Measurements from ENCODE around the gene CHL1.

Gene CHL1

DNA sequence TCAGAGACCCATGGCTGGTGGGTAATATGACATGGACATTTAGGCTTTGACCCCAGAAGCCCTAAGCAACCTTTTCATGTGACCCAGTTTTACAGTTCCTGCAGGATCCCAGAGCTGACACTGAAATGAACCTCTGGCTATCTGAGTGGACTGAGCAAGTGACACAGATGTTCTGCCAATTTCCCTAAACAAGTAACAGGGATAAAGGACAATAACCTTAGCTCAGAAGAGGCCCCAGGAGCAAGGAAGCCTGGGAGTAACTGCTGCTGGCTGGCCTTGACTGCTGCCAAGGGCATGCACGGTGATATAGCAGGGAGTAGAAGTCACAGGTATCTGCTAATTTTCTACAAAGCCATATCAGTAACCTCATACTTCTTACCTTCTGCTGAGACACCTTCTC, 177.9 kb downstream of the CHL1 start:
- TF ChIP-seq EZH2 (IDR thresholded peaks at IDR 0.05; ENCODE audit: borderline replicate concordance, low read depth, low read length, severe bottlenecking) = no peak
- TF ChIP-seq, protein P1, sequence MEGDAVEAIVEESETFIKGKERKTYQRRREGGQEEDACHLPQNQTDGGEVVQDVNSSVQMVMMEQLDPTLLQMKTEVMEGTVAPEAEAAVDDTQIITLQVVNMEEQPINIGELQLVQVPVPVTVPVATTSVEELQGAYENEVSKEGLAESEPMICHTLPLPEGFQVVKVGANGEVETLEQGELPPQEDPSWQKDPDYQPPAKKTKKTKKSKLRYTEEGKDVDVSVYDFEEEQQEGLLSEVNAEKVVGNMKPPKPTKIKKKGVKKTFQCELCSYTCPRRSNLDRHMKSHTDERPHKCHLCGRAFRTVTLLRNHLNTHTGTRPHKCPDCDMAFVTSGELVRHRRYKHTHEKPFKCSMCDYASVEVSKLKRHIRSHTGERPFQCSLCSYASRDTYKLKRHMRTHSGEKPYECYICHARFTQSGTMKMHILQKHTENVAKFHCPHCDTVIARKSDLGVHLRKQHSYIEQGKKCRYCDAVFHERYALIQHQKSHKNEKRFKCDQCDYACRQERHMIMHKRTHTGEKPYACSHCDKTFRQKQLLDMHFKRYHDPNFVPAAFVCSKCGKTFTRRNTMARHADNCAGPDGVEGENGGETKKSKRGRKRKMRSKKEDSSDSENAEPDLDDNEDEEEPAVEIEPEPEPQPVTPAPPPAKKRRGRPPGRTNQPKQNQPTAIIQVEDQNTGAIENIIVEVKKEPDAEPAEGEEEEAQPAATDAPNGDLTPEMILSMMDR (IDR thresholded peaks at IDR 0.05; ENCODE audit: borderline replicate concordance, extremely low read depth, low read length, poor library complexity, severe bottlenecking) = no peak
- no peak overlapping the region for H3K4me3 ChIP-seq (ENCODE audit: low read depth in 1 of 2, low read length in 2 of 2)
- ATAC-seq (ENCODE audit: insufficient read depth, low read depth) = no peak

DNA sequence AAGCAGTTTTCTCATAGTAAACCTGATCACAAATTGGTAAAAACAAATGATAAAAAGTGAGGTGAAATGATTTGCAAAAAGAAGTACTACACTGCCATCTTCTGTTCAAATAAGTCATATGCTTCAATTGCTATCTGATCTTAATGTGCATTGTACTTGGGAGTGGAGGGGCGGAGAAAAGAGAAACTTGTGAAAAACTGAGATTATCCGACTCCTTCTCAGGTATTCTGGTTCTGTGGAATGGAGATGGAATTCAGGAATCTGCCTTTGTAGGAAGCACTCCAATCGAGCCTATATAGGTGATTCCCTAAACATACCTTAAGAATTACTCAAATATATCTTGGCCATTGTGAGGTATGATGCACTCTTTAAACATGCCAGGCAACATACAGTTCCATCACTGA, 180.6 kb downstream of the CHL1 start:
- no peaks in the 10 kb centered on the region for H3K4me1 ChIP-seq (ENCODE audit: insufficient read depth, low read length)
- H3K79me2 ChIP-seq (ENCODE audit: insufficient read depth, low read length) = no peaks in the 10 kb centered on the region
- ATAC-seq (ENCODE audit: insufficient read depth, low read depth) (peak; percentile 53; the same call in 1 of the 3 replicates), DNase-seq (no peak)
- H3K4me3 ChIP-seq (ENCODE audit: low read depth in 1 of 2, low read length in 2 of 2) = no peak overlapping the region
- no peak overlapping the region for H2AFZ ChIP-seq (ENCODE audit: low read depth, low read length)
- no peak overlapping the region for H3K4me2 ChIP-seq (ENCODE audit: insufficient read depth, low read length)
- no peaks in the 10 kb centered on the region for H3K36me3 ChIP-seq (ENCODE audit: insufficient read depth, low read length)
- H3K9me3 ChIP-seq (ENCODE audit: insufficient read depth, low read length, severe bottlenecking) = no peaks in the 10 kb centered on the region
- H3K27me3 ChIP-seq (ENCODE audit: insufficient read depth, low read length, poor library complexity) = no peaks in the 10 kb centered on the region
- no peak overlapping the region for H3K27ac ChIP-seq (ENCODE audit: low read length)
- TF ChIP-seq, protein P1 (IDR thresholded peaks at IDR 0.05; ENCODE audit: borderline replicate concordance, extremely low read depth, low read length, poor library complexity, severe bottlenecking) = peak; percentile 62
- no peak for TF ChIP-seq EZH2 (IDR thresholded peaks at IDR 0.05; ENCODE audit: borderline replicate concordance, low read depth, low read length, severe bottlenecking)
- no peaks in the 10 kb centered on the region for H4K20me1 ChIP-seq (ENCODE audit: insufficient read depth, low read length)
- no peak overlapping the region for H3K9ac ChIP-seq (ENCODE audit: low read depth, low read length)

More for the DNA sequence above, 177.9 kb downstream of the CHL1 start:
- no peak overlapping the region for H3K9ac ChIP-seq (ENCODE audit: low read depth, low read length)
- no peak overlapping the region for H3K27ac ChIP-seq (ENCODE audit: low read length)
- H3K9me3 ChIP-seq (ENCODE audit: insufficient read depth, low read length, severe bottlenecking) = no peaks in the 10 kb centered on the region
- no peak for DNase-seq
- H3K27me3 ChIP-seq (ENCODE audit: insufficient read depth, low read length, poor library complexity) = no peaks in the 10 kb centered on the region
- H2AFZ ChIP-seq (ENCODE audit: low read depth, low read length) = no peak overlapping the region
- H3K4me2 ChIP-seq (ENCODE audit: insufficient read depth, low read length) = no peak overlapping the region
- no peaks in the 10 kb centered on the region for H4K20me1 ChIP-seq (ENCODE audit: insufficient read depth, low read length)
- no peaks in the 10 kb centered on the region for H3K79me2 ChIP-seq (ENCODE audit: insufficient read depth, low read length)
- no peaks in the 10 kb centered on the region for H3K4me1 ChIP-seq (ENCODE audit: insufficient read depth, low read length)
- no peaks in the 10 kb centered on the region for H3K36me3 ChIP-seq (ENCODE audit: insufficient read depth, low read length)

DNA sequence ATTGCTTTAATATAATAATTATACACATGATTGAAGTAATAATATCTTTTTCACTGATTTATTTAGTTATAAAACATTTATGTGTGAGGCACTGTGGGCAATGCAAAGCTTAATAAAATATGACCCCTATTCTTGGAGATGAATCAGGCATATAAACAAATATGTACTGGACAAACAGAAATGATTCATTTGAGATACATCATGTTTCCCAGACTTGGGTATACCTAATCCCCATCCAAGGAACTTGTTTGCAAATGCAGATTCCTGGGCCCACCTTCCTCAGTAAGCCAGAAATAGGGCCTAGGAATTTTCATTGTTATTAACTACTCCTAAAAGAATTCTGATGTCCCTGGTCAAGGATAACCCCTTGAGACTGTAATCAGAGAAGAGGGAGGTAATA, 184.2 kb downstream of the CHL1 start:
- ATAC-seq (ENCODE audit: insufficient read depth, low read depth) (no peak), DNase-seq (no peak)
- Histone ChIP-seq H3K9me3 (ENCODE audit: insufficient read depth, low read length, severe bottlenecking) (no peaks in the 10 kb centered on the region), H3K27me3 (ENCODE audit: insufficient read depth, low read length, poor library complexity) (no peaks in the 10 kb centered on the region), H3K4me3 (ENCODE audit: low read depth in 1 of 2, low read length in 2 of 2) (no peak overlapping the region), H3K79me2 (ENCODE audit: insufficient read depth, low read length) (no peaks in the 10 kb centered on the region), H3K9ac (ENCODE audit: low read depth, low read length) (no peak overlapping the region), H3K27ac (ENCODE audit: low read length) (no peak overlapping the region), H4K20me1 (ENCODE audit: insufficient read depth, low read length) (no peaks in the 10 kb centered on the region), H3K4me1 (ENCODE audit: insufficient read depth, low read length) (no peaks in the 10 kb centered on the region), H2AFZ (ENCODE audit: low read depth, low read length) (no peak overlapping the region), H3K36me3 (ENCODE audit: insufficient read depth, low read length) (no peaks in the 10 kb centered on the region), H3K4me2 (ENCODE audit: insufficient read depth, low read length) (no peak overlapping the region)
- TF ChIP-seq EZH2 (IDR thresholded peaks at IDR 0.05; ENCODE audit: borderline replicate concordance, low read depth, low read length, severe bottlenecking) = no peak
- TF ChIP-seq, protein P1 (IDR thresholded peaks at IDR 0.05; ENCODE audit: borderline replicate concordance, extremely low read depth, low read length, poor library complexity, severe bottlenecking) = no peak

DNA sequence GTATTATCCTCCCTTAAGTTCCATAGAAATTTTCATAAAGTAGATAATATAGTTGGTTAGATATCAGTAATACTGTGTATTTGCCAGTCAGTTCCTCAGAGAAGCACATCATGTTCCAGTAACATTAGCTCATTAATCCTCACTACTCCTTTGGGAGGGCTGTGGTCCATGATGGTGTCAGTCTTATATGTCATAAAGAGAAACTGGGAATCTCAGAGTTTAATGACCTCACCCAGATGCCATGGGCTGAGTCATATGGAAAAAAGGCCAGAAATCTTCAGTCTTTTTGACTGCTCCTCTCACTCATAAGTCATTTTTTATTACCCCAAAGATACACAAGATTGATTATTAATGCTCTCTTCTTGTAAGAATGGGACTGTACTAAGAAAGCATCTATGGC, 188.6 kb downstream of the CHL1 start:
- H3K27ac ChIP-seq (ENCODE audit: low read length) = no peak overlapping the region
- ATAC-seq (ENCODE audit: insufficient read depth, low read depth) = no peak

More for the DNA sequence above, 188.6 kb downstream of the CHL1 start:
- Histone ChIP-seq H3K27me3 (ENCODE audit: insufficient read depth, low read length, poor library complexity) (no peaks in the 10 kb centered on the region), H4K20me1 (ENCODE audit: insufficient read depth, low read length) (no peaks in the 10 kb centered on the region), H3K36me3 (ENCODE audit: insufficient read depth, low read length) (no peaks in the 10 kb centered on the region), H2AFZ (ENCODE audit: low read depth, low read length) (no peak overlapping the region), H3K79me2 (ENCODE audit: insufficient read depth, low read length) (no peaks in the 10 kb centered on the region), H3K9ac (ENCODE audit: low read depth, low read length) (no peak overlapping the region), H3K4me3 (ENCODE audit: low read depth in 1 of 2, low read length in 2 of 2) (no peak overlapping the region), H3K9me3 (ENCODE audit: insufficient read depth, low read length, severe bottlenecking) (no peaks in the 10 kb centered on the region), H3K4me1 (ENCODE audit: insufficient read depth, low read length) (no peaks in the 10 kb centered on the region), H3K4me2 (ENCODE audit: insufficient read depth, low read length) (no peak overlapping the region)
- no peak for DNase-seq
- no peak for TF ChIP-seq EZH2 (IDR thresholded peaks at IDR 0.05; ENCODE audit: borderline replicate concordance, low read depth, low read length, severe bottlenecking)
- TF ChIP-seq, protein P1 (IDR thresholded peaks at IDR 0.05; ENCODE audit: borderline replicate concordance, extremely low read depth, low read length, poor library complexity, severe bottlenecking) = no peak

Data from DND-41 (cell line).